ENCODE results near the gene XYLT1.

XYLT1 gene

GRCh38 chr16:17433577-17434451 lies 36.9 kb downstream of the XYLT1 start:
- no peaks in the 10 kb centered on the region for H3K36me3 ChIP-seq (ENCODE audit: control insufficient read depth, insufficient read depth, low read length)
- H3K27ac ChIP-seq (ENCODE audit: low read depth, low read length): no peak overlapping the region
- H3K79me1 ChIP-seq (ENCODE audit: low read length): peaks cover 7% of the 10 kb centered on the region
- H3K4me3 ChIP-seq (ENCODE audit: low read length): no peak overlapping the region
- peak overlapping the region; percentile 22 for H2BK5ac ChIP-seq (ENCODE audit: low read length)
- H3K27me3 ChIP-seq (ENCODE audit: insufficient read depth, low read length, poor library complexity): no peaks in the 10 kb centered on the region
- H3K18ac ChIP-seq (ENCODE audit: low read length): peak overlapping the region; percentile 39
- no peak overlapping the region for H3K23ac ChIP-seq (ENCODE audit: low read length)
- H2BK120ac ChIP-seq (ENCODE audit: low read depth, low read length): no peak overlapping the region
- no peak overlapping the region for H4K8ac ChIP-seq (ENCODE audit: low read depth, low read length)
- H2AK5ac ChIP-seq (ENCODE audit: low read length): no peak overlapping the region
- H3K4me2 ChIP-seq (ENCODE audit: low read length): no peak overlapping the region
- H3K4ac ChIP-seq (ENCODE audit: low read depth, low read length): no peak overlapping the region
- peak; percentile 87 for DNase-seq
- H3K9ac ChIP-seq (ENCODE audit: low read length): no peak overlapping the region
- peaks cover 15% of the 10 kb centered on the region for H3K4me1 ChIP-seq (ENCODE audit: control insufficient read depth, low read depth, low read length)
- H4K5ac ChIP-seq (ENCODE audit: low read length): no peak overlapping the region
- H3K56ac ChIP-seq (ENCODE audit: low read length): peak overlapping the region; percentile 53
- peaks cover 9% of the 10 kb centered on the region for H3K79me2 ChIP-seq (ENCODE audit: control insufficient read depth, insufficient read depth, low read length)
- no peak overlapping the region for H2BK15ac ChIP-seq (replicated peaks; ENCODE audit: low read depth)
- WGBS (ENCODE audit: extremely low coverage, insufficient coverage, low lambda C conversion rate): no CpG with 5 or more reads among the region's 13 CpGs

DNA sequence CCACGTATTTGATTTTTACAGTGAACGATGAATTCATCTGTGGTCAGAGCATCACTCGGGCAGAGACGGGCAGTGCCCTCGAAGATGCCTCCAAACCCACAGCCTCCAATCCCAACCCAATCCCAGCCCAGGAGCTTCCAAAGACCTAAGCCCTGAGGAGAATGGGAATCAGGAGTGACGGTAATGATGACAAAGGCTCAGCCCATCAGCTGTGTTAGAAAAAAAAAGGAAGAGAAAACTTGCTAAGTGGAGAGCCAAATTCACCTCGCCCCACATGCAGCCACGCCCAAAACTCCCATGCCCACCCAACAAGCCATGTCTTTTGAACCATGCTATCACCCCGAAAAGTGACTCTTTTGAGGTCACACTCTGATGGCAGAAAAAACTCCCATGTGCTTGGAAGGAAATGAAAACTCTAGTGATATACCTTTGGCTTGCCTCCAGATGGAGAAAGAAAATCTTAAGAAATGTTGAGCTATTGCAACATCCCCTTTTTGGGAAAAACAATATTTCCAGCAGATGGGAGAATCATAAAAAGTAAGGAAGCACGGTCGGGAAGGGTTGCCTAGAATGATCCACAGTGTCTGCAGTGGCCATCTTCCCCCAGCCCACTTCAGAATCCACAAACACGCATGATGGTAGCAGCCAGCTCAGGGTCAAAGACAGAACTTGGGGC lies 37.7 kb downstream of the XYLT1 start:
- Histone ChIP-seq H3K4ac (ENCODE audit: low read depth, low read length) (no peak overlapping the region), H3K18ac (ENCODE audit: low read length) (peak overlapping the region; percentile 39), H3K79me2 (ENCODE audit: control insufficient read depth, insufficient read depth, low read length) (peaks cover 9% of the 10 kb centered on the region), H3K23ac (ENCODE audit: low read length) (no peak overlapping the region), H2BK5ac (ENCODE audit: low read length) (no peak overlapping the region), H3K9ac (ENCODE audit: low read length) (no peak overlapping the region), H3K4me2 (ENCODE audit: low read length) (no peak overlapping the region), H3K27me3 (ENCODE audit: insufficient read depth, low read length, poor library complexity) (no peaks in the 10 kb centered on the region), H2AK5ac (ENCODE audit: low read length) (no peak overlapping the region), H4K8ac (ENCODE audit: low read depth, low read length) (no peak overlapping the region), H3K27ac (ENCODE audit: low read depth, low read length) (no peak overlapping the region), H2BK120ac (ENCODE audit: low read depth, low read length) (no peak overlapping the region), H3K4me1 (ENCODE audit: control insufficient read depth, low read depth, low read length) (peaks cover 15% of the 10 kb centered on the region), H3K36me3 (ENCODE audit: control insufficient read depth, insufficient read depth, low read length) (no peaks in the 10 kb centered on the region), H4K5ac (ENCODE audit: low read length) (no peak overlapping the region), H2BK15ac (replicated peaks; ENCODE audit: low read depth) (no peak overlapping the region), H3K79me1 (ENCODE audit: low read length) (peaks cover 6% of the 10 kb centered on the region), H3K56ac (ENCODE audit: low read length) (no peak overlapping the region), H3K4me3 (ENCODE audit: low read length) (no peak overlapping the region)
- WGBS (ENCODE audit: extremely low coverage, insufficient coverage, low lambda C conversion rate): no CpG with 5 or more reads among the region's 12 CpGs
- DNase-seq: no peak

DNA sequence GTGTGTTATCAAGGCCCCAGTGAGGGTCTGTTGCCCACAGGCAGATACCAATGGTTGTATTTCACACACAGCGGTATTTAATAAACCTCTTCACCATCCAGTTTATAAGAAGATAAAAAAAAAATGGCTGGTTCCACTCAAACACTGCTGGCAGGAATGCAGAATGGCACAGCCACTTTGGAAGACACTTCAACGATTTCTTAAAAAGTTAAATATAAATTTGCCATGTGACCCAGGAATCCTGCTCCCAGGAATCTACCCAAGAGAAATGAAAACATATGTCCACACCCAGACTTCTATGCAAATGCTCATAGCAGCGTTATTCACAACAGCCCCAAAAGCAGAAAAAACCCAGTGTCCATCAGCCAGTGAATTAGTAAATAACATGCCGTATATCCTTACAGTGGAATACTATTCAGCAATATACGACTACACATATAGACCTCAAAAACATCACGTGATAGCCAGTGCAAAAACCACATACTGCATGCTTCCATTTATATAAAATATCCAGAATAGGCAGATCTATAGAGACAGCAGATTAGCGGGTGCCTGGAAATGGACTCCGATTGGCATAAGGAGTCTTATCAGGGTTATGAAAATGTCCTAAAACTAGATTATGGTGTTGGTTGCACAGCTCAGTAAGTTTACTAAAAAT lies 38.7 kb downstream of the XYLT1 start:
- WGBS (ENCODE audit: extremely low coverage, insufficient coverage, low lambda C conversion rate): no CpG with 5 or more reads among the region's 8 CpGs
- no peak overlapping the region for H3K27ac ChIP-seq (ENCODE audit: low read depth, low read length)
- peaks cover 9% of the 10 kb centered on the region for H3K79me2 ChIP-seq (ENCODE audit: control insufficient read depth, insufficient read depth, low read length)

GRCh38 chr16:17431012-17431411 lies 39.7 kb downstream of the XYLT1 start:
- Histone ChIP-seq H3K27ac (ENCODE audit: low read depth, low read length) (no peak overlapping the region), H3K4me3 (ENCODE audit: low read length) (no peak overlapping the region), H2BK5ac (ENCODE audit: low read length) (no peak overlapping the region), H3K4ac (ENCODE audit: low read depth, low read length) (no peak overlapping the region), H3K56ac (ENCODE audit: low read length) (no peak overlapping the region), H3K4me2 (ENCODE audit: low read length) (no peak overlapping the region), H3K36me3 (ENCODE audit: control insufficient read depth, insufficient read depth, low read length) (no peaks in the 10 kb centered on the region), H3K9ac (ENCODE audit: low read length) (no peak overlapping the region), H3K4me1 (ENCODE audit: control insufficient read depth, low read depth, low read length) (peaks cover 15% of the 10 kb centered on the region), H3K27me3 (ENCODE audit: insufficient read depth, low read length, poor library complexity) (no peaks in the 10 kb centered on the region), H2BK120ac (ENCODE audit: low read depth, low read length) (no peak overlapping the region), H4K8ac (ENCODE audit: low read depth, low read length) (no peak overlapping the region), H3K23ac (ENCODE audit: low read length) (no peak overlapping the region), H3K18ac (ENCODE audit: low read length) (peak overlapping the region; percentile 56), H4K5ac (ENCODE audit: low read length) (no peak overlapping the region), H3K79me1 (ENCODE audit: low read length) (peaks cover 6% of the 10 kb centered on the region), H3K79me2 (ENCODE audit: control insufficient read depth, insufficient read depth, low read length) (peaks cover 9% of the 10 kb centered on the region), H2AK5ac (ENCODE audit: low read length) (no peak overlapping the region), H2BK15ac (replicated peaks; ENCODE audit: low read depth) (no peak overlapping the region)
- WGBS (ENCODE audit: extremely low coverage, insufficient coverage, low lambda C conversion rate): no CpG with 5 or more reads among the region's 8 CpGs
- peak; percentile 59 for DNase-seq

More for the DNA sequence above, 38.7 kb downstream of the XYLT1 start:
- Histone ChIP-seq H4K8ac (ENCODE audit: low read depth, low read length) (no peak overlapping the region), H3K36me3 (ENCODE audit: control insufficient read depth, insufficient read depth, low read length) (no peaks in the 10 kb centered on the region), H3K9ac (ENCODE audit: low read length) (no peak overlapping the region), H3K23ac (ENCODE audit: low read length) (no peak overlapping the region), H3K4me2 (ENCODE audit: low read length) (no peak overlapping the region), H2BK120ac (ENCODE audit: low read depth, low read length) (no peak overlapping the region), H4K5ac (ENCODE audit: low read length) (no peak overlapping the region), H3K79me1 (ENCODE audit: low read length) (peaks cover 6% of the 10 kb centered on the region), H3K27me3 (ENCODE audit: insufficient read depth, low read length, poor library complexity) (no peaks in the 10 kb centered on the region), H3K4me3 (ENCODE audit: low read length) (no peak overlapping the region), H3K4ac (ENCODE audit: low read depth, low read length) (no peak overlapping the region), H3K18ac (ENCODE audit: low read length) (no peak overlapping the region), H3K4me1 (ENCODE audit: control insufficient read depth, low read depth, low read length) (peaks cover 15% of the 10 kb centered on the region), H3K56ac (ENCODE audit: low read length) (peak overlapping the region; percentile 56), H2AK5ac (ENCODE audit: low read length) (no peak overlapping the region), H2BK5ac (ENCODE audit: low read length) (no peak overlapping the region), H2BK15ac (replicated peaks; ENCODE audit: low read depth) (no peak overlapping the region)
- no peak for DNase-seq

GRCh38 chr16:17426451-17426850 lies 44.3 kb downstream of the XYLT1 start:
- H3K4me1 ChIP-seq (ENCODE audit: control insufficient read depth, low read depth, low read length): peaks cover 7% of the 10 kb centered on the region
- no peak overlapping the region for H3K23ac ChIP-seq (ENCODE audit: low read length)
- no peak overlapping the region for H3K4me2 ChIP-seq (ENCODE audit: low read length)
- peaks cover 5% of the 10 kb centered on the region for H3K79me2 ChIP-seq (ENCODE audit: control insufficient read depth, insufficient read depth, low read length)
- H3K9ac ChIP-seq (ENCODE audit: low read length): no peak overlapping the region
- WGBS (ENCODE audit: extremely low coverage, insufficient coverage, low lambda C conversion rate): no CpG with 5 or more reads among the region's 2 CpGs
- H3K4me3 ChIP-seq (ENCODE audit: low read length): no peak overlapping the region
- no peak overlapping the region for H2BK15ac ChIP-seq (replicated peaks; ENCODE audit: low read depth)
- no peak overlapping the region for H4K5ac ChIP-seq (ENCODE audit: low read length)
- no peak overlapping the region for H3K56ac ChIP-seq (ENCODE audit: low read length)
- H3K27ac ChIP-seq (ENCODE audit: low read depth, low read length): no peak overlapping the region
- DNase-seq: no peak
- H4K8ac ChIP-seq (ENCODE audit: low read depth, low read length): no peak overlapping the region
- no peak overlapping the region for H3K4ac ChIP-seq (ENCODE audit: low read depth, low read length)
- H3K27me3 ChIP-seq (ENCODE audit: insufficient read depth, low read length, poor library complexity): no peaks in the 10 kb centered on the region
- no peak overlapping the region for H2BK5ac ChIP-seq (ENCODE audit: low read length)
- no peak overlapping the region for H3K18ac ChIP-seq (ENCODE audit: low read length)
- no peak overlapping the region for H2BK120ac ChIP-seq (ENCODE audit: low read depth, low read length)
- no peaks in the 10 kb centered on the region for H3K36me3 ChIP-seq (ENCODE audit: control insufficient read depth, insufficient read depth, low read length)
- H3K79me1 ChIP-seq (ENCODE audit: low read length): peaks cover 5% of the 10 kb centered on the region
- H2AK5ac ChIP-seq (ENCODE audit: low read length): no peak overlapping the region
